ENCODE measurements around the gene KIF3A.

GRCh38 chr5:132782101-132782500 lies 44.8 kb upstream of the KIF3A start:
- TF ChIP-seq, protein P1, sequence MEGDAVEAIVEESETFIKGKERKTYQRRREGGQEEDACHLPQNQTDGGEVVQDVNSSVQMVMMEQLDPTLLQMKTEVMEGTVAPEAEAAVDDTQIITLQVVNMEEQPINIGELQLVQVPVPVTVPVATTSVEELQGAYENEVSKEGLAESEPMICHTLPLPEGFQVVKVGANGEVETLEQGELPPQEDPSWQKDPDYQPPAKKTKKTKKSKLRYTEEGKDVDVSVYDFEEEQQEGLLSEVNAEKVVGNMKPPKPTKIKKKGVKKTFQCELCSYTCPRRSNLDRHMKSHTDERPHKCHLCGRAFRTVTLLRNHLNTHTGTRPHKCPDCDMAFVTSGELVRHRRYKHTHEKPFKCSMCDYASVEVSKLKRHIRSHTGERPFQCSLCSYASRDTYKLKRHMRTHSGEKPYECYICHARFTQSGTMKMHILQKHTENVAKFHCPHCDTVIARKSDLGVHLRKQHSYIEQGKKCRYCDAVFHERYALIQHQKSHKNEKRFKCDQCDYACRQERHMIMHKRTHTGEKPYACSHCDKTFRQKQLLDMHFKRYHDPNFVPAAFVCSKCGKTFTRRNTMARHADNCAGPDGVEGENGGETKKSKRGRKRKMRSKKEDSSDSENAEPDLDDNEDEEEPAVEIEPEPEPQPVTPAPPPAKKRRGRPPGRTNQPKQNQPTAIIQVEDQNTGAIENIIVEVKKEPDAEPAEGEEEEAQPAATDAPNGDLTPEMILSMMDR (IDR thresholded peaks at IDR 0.05) = no peak
- TF ChIP-seq POLR2A (IDR thresholded peaks at IDR 0.05) = no peak

Measured in testis (tissue), 2 donors.